ENCODE data around the gene ZC3H14.

Gene ZC3H14

GRCh38 chr14:88612981-88613380 is 50.1 kb downstream of the ZC3H14 start:
- no peaks in the 10 kb centered on the region for H3K27me3 ChIP-seq (ENCODE audit: control insufficient read depth in 3 of 3, insufficient read depth in 3 of 3, low read depth in 1 of 3, low read length in 3 of 3)
- no peaks in the 10 kb centered on the region for H3K4me1 ChIP-seq (ENCODE audit: control insufficient read depth in 2 of 2, insufficient read depth in 1 of 2, low read depth in 1 of 2, low read length in 2 of 2)
- H2AK5ac ChIP-seq (ENCODE audit: low read depth, low read length) = no peak overlapping the region
- no peak overlapping the region for H2BK120ac ChIP-seq (ENCODE audit: low read depth, low read length)
- no peak overlapping the region for H3K9ac ChIP-seq (ENCODE audit: low read depth, low read length, poor library complexity)
- no peak overlapping the region for H3K4ac ChIP-seq (ENCODE audit: low read length)
- H3K14ac ChIP-seq (ENCODE audit: low read length) = no peak overlapping the region
- no peak overlapping the region for H2BK15ac ChIP-seq (ENCODE audit: low read length)
- H3K23ac ChIP-seq (ENCODE audit: low read depth, low read length, poor library complexity) = no peak overlapping the region
- no peaks in the 10 kb centered on the region for H3K79me1 ChIP-seq (ENCODE audit: low read depth, low read length)
- no peak overlapping the region for H4K91ac ChIP-seq (ENCODE audit: low read depth, low read length, poor library complexity)
- H3K18ac ChIP-seq (ENCODE audit: low read length) = no peak overlapping the region
- H2BK12ac ChIP-seq (ENCODE audit: low read length) = no peak overlapping the region
- H3K9me3 ChIP-seq (replicated peaks in 1 of 2; ENCODE audit: control insufficient read depth in 2 of 2, insufficient read depth in 1 of 2, low read depth in 1 of 2, low read length in 2 of 2) = no peaks in the 10 kb centered on the region
- H3K36me3 ChIP-seq (replicated peaks in 1 of 2; ENCODE audit: control insufficient read depth in 2 of 2, insufficient read depth in 2 of 2, low read length in 2 of 2) = peaks cover 13 to 89% of the 10 kb centered on the region in 2 donors
- no CpG with 5 or more reads among the region's 4 CpGs for WGBS, 2 donors (ENCODE audit: extremely low coverage in 2 of 2, insufficient read length in 2 of 2, insufficient replicate concordance in 1 of 2)
- no peak for DNase-seq (ENCODE audit: low spot score)
- H3K27ac ChIP-seq (replicated peaks; ENCODE audit: low read length) = no peak overlapping the region
- no peak overlapping the region for H2BK5ac ChIP-seq (ENCODE audit: low read length)
- H3K4me3 ChIP-seq (ENCODE audit: low read length in 2 of 2) = no peak overlapping the region
- no peak overlapping the region for H2AFZ ChIP-seq (ENCODE audit: low read length)
- no peak overlapping the region for H4K8ac ChIP-seq (ENCODE audit: low read depth, low read length)
- H3K4me2 ChIP-seq (ENCODE audit: insufficient read depth, low read length, poor library complexity, severe bottlenecking) = no peak overlapping the region

- no peak overlapping the region for H2BK120ac ChIP-seq (ENCODE audit: low read depth, low read length)
- H3K79me1 ChIP-seq (ENCODE audit: low read depth, low read length) = no peaks in the 10 kb centered on the region
- H3K36me3 ChIP-seq (replicated peaks in 1 of 2; ENCODE audit: control insufficient read depth in 2 of 2, insufficient read depth in 2 of 2, low read length in 2 of 2) = peaks cover 8 to 83% of the 10 kb centered on the region in 2 donors
- H2AK5ac ChIP-seq (ENCODE audit: low read depth, low read length) = no peak overlapping the region
- no peaks in the 10 kb centered on the region for H3K9me3 ChIP-seq (replicated peaks in 1 of 2; ENCODE audit: control insufficient read depth in 2 of 2, insufficient read depth in 1 of 2, low read depth in 1 of 2, low read length in 2 of 2)
- no peak overlapping the region for H3K4me3 ChIP-seq (ENCODE audit: low read length in 2 of 2)
- H3K4ac ChIP-seq (ENCODE audit: low read length) = no peak overlapping the region
- H3K23ac ChIP-seq (ENCODE audit: low read depth, low read length, poor library complexity) = no peak overlapping the region
- H4K91ac ChIP-seq (ENCODE audit: low read depth, low read length, poor library complexity) = no peak overlapping the region
- no peak overlapping the region for H2AFZ ChIP-seq (ENCODE audit: low read length)
- H3K18ac ChIP-seq (ENCODE audit: low read length) = no peak overlapping the region
- H3K4me2 ChIP-seq (ENCODE audit: insufficient read depth, low read length, poor library complexity, severe bottlenecking) = no peak overlapping the region
- no peaks in the 10 kb centered on the region for H3K27me3 ChIP-seq (ENCODE audit: control insufficient read depth in 3 of 3, insufficient read depth in 3 of 3, low read depth in 1 of 3, low read length in 3 of 3)
- H2BK5ac ChIP-seq (ENCODE audit: low read length) = no peak overlapping the region
- peaks cover 0 to 3% of the 10 kb centered on the region in 2 donors for H3K4me1 ChIP-seq (ENCODE audit: control insufficient read depth in 2 of 2, insufficient read depth in 1 of 2, low read depth in 1 of 2, low read length in 2 of 2)
- no peak overlapping the region for H4K8ac ChIP-seq (ENCODE audit: low read depth, low read length)
- no peak overlapping the region for H2BK15ac ChIP-seq (ENCODE audit: low read length)
- no peak for DNase-seq (ENCODE audit: low spot score)
- H2BK12ac ChIP-seq (ENCODE audit: low read length) = no peak overlapping the region
- H3K27ac ChIP-seq (replicated peaks; ENCODE audit: low read length) = no peak overlapping the region
- whole genome bisulfite sequencing, 2 donors (ENCODE audit: extremely low coverage in 2 of 2, insufficient read length in 2 of 2, insufficient replicate concordance in 1 of 2) = no CpG with 5 or more reads among the region's 5 CpGs
- H3K14ac ChIP-seq (ENCODE audit: low read length) = no peak overlapping the region
- no peak overlapping the region for H3K9ac ChIP-seq (ENCODE audit: low read depth, low read length, poor library complexity)
These were observed 50.7 kb downstream of the ZC3H14 start for GRCh38 chr14:88613552-88614010.

GRCh38 chr14:88614218-88614907 is 51.5 kb downstream of the ZC3H14 start:
- Histone ChIP-seq H2BK12ac (ENCODE audit: low read length) (no peak overlapping the region), H3K27ac (replicated peaks; ENCODE audit: low read length) (no peak overlapping the region), H3K9me3 (replicated peaks in 1 of 2; ENCODE audit: control insufficient read depth in 2 of 2, insufficient read depth in 1 of 2, low read depth in 1 of 2, low read length in 2 of 2) (no peaks in the 10 kb centered on the region), H3K23ac (ENCODE audit: low read depth, low read length, poor library complexity) (no peak overlapping the region), H3K4me2 (ENCODE audit: insufficient read depth, low read length, poor library complexity, severe bottlenecking) (no peak overlapping the region), H2AFZ (ENCODE audit: low read length) (no peak overlapping the region), H4K91ac (ENCODE audit: low read depth, low read length, poor library complexity) (no peak overlapping the region), H3K36me3 (replicated peaks in 1 of 2; ENCODE audit: control insufficient read depth in 2 of 2, insufficient read depth in 2 of 2, low read length in 2 of 2) (peaks cover 8 to 76% of the 10 kb centered on the region in 2 donors), H3K9ac (ENCODE audit: low read depth, low read length, poor library complexity) (no peak overlapping the region), H3K14ac (ENCODE audit: low read length) (no peak overlapping the region), H2BK15ac (ENCODE audit: low read length) (no peak overlapping the region), H2AK5ac (ENCODE audit: low read depth, low read length) (no peak overlapping the region), H3K79me1 (ENCODE audit: low read depth, low read length) (no peaks in the 10 kb centered on the region), H3K4me3 (ENCODE audit: low read length in 2 of 2) (no peak overlapping the region), H2BK5ac (ENCODE audit: low read length) (no peak overlapping the region), H3K4ac (ENCODE audit: low read length) (no peak overlapping the region), H3K4me1 (ENCODE audit: control insufficient read depth in 2 of 2, insufficient read depth in 1 of 2, low read depth in 1 of 2, low read length in 2 of 2) (peaks cover 0 to 4% of the 10 kb centered on the region in 2 donors), H3K27me3 (ENCODE audit: control insufficient read depth in 3 of 3, insufficient read depth in 3 of 3, low read depth in 1 of 3, low read length in 3 of 3) (no peaks in the 10 kb centered on the region), H4K8ac (ENCODE audit: low read depth, low read length) (no peak overlapping the region), H3K18ac (ENCODE audit: low read length) (no peak overlapping the region), H2BK120ac (ENCODE audit: low read depth, low read length) (no peak overlapping the region)
- WGBS, 2 donors (ENCODE audit: extremely low coverage in 2 of 2, insufficient read length in 2 of 2, insufficient replicate concordance in 1 of 2) = no CpG with 5 or more reads among the region's 3 CpGs
- no peak for DNase-seq (ENCODE audit: low spot score)

- H2BK120ac ChIP-seq (ENCODE audit: low read depth, low read length) = no peak overlapping the region
- H3K27me3 ChIP-seq (ENCODE audit: control insufficient read depth in 3 of 3, insufficient read depth in 3 of 3, low read depth in 1 of 3, low read length in 3 of 3) = no peaks in the 10 kb centered on the region
- H3K4ac ChIP-seq (ENCODE audit: low read length) = no peak overlapping the region
- H3K36me3 ChIP-seq (replicated peaks in 1 of 2; ENCODE audit: control insufficient read depth in 2 of 2, insufficient read depth in 2 of 2, low read length in 2 of 2) = peaks cover 3 to 52% of the 10 kb centered on the region in 2 donors
- H3K4me2 ChIP-seq (ENCODE audit: insufficient read depth, low read length, poor library complexity, severe bottlenecking) = no peak overlapping the region
- no peak overlapping the region for H2AFZ ChIP-seq (ENCODE audit: low read length)
- H3K27ac ChIP-seq (replicated peaks; ENCODE audit: low read length) = no peak overlapping the region
- H2AK5ac ChIP-seq (ENCODE audit: low read depth, low read length) = no peak overlapping the region
- no peak overlapping the region for H3K14ac ChIP-seq (ENCODE audit: low read length)
- H3K79me1 ChIP-seq (ENCODE audit: low read depth, low read length) = no peaks in the 10 kb centered on the region
- no peak overlapping the region for H2BK5ac ChIP-seq (ENCODE audit: low read length)
- H2BK12ac ChIP-seq (ENCODE audit: low read length) = no peak overlapping the region
- no peaks in the 10 kb centered on the region for H3K9me3 ChIP-seq (replicated peaks in 1 of 2; ENCODE audit: control insufficient read depth in 2 of 2, insufficient read depth in 1 of 2, low read depth in 1 of 2, low read length in 2 of 2)
- no peak overlapping the region for H3K23ac ChIP-seq (ENCODE audit: low read depth, low read length, poor library complexity)
- no peak overlapping the region for H2BK15ac ChIP-seq (ENCODE audit: low read length)
- H3K4me1 ChIP-seq (ENCODE audit: control insufficient read depth in 2 of 2, insufficient read depth in 1 of 2, low read depth in 1 of 2, low read length in 2 of 2) = peaks cover 0 to 4% of the 10 kb centered on the region in 2 donors
- H4K8ac ChIP-seq (ENCODE audit: low read depth, low read length) = no peak overlapping the region
- H4K91ac ChIP-seq (ENCODE audit: low read depth, low read length, poor library complexity) = no peak overlapping the region
- no peak for DNase-seq (ENCODE audit: low spot score)
- H3K9ac ChIP-seq (ENCODE audit: low read depth, low read length, poor library complexity) = no peak overlapping the region
- WGBS, 2 donors (ENCODE audit: extremely low coverage in 2 of 2, insufficient read length in 2 of 2, insufficient replicate concordance in 1 of 2) = no CpG with 5 or more reads among the region's 1 CpG
- no peak overlapping the region for H3K18ac ChIP-seq (ENCODE audit: low read length)
- H3K4me3 ChIP-seq (ENCODE audit: low read length in 2 of 2) = no peak overlapping the region
These were observed 53.9 kb downstream of the ZC3H14 start for GRCh38 chr14:88616697-88617096.
